Measurements from ENCODE around the gene AATK.

The AATK gene

DNA sequence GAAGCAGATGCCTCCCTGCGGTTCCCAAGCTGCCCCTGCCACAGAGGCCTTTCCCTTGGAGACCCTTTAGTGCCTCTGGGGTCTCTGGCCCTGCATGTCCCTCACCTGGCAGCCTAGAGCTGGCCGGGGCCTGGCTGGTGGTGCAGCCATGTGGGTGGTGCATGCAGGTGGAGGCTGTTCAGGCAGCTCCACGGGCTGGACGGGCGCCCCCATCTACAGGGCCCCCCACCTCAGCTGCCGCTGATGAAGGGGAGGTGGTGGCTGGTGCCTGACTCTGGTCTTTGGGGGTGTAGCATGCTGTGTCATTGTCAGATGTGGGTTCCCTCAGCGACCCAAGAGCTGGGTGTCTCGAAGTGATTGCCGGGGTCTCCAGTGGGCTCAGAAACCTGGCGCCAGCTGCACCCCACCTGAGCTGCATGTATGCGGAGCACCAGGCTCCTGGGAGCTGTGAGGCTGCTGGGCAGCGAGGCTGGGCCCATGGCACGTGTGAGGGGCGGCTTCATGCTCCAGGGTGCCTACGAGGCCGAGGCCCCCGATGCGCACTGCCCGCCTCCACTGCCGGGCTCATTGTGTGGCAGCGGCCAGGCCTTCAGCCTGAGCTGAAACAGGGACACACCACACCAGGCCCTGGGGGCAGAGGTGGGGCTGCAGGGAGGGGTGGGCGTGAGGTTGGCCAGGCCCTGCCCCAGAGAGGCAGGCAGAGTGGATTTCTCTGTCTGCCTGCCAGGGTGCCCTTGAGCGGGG, 74.1 kb downstream of the AATK start:
- Histone ChIP-seq H3K4me3 (replicated peaks; ENCODE audit: insufficient read depth, low read length) (no peak overlapping the region), H3K27ac (replicated peaks) (no peak overlapping the region), H3K27me3 (ENCODE audit: insufficient read depth, poor library complexity, severe bottlenecking) (peaks cover 11% of the 10 kb centered on the region)
- TF ChIP-seq, protein P1, sequence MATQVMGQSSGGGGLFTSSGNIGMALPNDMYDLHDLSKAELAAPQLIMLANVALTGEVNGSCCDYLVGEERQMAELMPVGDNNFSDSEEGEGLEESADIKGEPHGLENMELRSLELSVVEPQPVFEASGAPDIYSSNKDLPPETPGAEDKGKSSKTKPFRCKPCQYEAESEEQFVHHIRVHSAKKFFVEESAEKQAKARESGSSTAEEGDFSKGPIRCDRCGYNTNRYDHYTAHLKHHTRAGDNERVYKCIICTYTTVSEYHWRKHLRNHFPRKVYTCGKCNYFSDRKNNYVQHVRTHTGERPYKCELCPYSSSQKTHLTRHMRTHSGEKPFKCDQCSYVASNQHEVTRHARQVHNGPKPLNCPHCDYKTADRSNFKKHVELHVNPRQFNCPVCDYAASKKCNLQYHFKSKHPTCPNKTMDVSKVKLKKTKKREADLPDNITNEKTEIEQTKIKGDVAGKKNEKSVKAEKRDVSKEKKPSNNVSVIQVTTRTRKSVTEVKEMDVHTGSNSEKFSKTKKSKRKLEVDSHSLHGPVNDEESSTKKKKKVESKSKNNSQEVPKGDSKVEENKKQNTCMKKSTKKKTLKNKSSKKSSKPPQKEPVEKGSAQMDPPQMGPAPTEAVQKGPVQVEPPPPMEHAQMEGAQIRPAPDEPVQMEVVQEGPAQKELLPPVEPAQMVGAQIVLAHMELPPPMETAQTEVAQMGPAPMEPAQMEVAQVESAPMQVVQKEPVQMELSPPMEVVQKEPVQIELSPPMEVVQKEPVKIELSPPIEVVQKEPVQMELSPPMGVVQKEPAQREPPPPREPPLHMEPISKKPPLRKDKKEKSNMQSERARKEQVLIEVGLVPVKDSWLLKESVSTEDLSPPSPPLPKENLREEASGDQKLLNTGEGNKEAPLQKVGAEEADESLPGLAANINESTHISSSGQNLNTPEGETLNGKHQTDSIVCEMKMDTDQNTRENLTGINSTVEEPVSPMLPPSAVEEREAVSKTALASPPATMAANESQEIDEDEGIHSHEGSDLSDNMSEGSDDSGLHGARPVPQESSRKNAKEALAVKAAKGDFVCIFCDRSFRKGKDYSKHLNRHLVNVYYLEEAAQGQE (IDR thresholded peaks at IDR 0.05; ENCODE audit: insufficient replicate concordance, low read depth), result no peak
- TF ChIP-seq SPI1 (IDR thresholded peaks at IDR 0.05; ENCODE audit: borderline replicate concordance, low read depth), result no peak
- no peak for TF ChIP-seq POLR2AphosphoS5 (IDR thresholded peaks at IDR 0.05; ENCODE audit: low read depth)
- TF ChIP-seq, protein P2, sequence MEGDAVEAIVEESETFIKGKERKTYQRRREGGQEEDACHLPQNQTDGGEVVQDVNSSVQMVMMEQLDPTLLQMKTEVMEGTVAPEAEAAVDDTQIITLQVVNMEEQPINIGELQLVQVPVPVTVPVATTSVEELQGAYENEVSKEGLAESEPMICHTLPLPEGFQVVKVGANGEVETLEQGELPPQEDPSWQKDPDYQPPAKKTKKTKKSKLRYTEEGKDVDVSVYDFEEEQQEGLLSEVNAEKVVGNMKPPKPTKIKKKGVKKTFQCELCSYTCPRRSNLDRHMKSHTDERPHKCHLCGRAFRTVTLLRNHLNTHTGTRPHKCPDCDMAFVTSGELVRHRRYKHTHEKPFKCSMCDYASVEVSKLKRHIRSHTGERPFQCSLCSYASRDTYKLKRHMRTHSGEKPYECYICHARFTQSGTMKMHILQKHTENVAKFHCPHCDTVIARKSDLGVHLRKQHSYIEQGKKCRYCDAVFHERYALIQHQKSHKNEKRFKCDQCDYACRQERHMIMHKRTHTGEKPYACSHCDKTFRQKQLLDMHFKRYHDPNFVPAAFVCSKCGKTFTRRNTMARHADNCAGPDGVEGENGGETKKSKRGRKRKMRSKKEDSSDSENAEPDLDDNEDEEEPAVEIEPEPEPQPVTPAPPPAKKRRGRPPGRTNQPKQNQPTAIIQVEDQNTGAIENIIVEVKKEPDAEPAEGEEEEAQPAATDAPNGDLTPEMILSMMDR (IDR thresholded peaks at IDR 0.05; ENCODE audit: insufficient read depth, low read length), result no peak
- TF ChIP-seq GABPA (IDR thresholded peaks at IDR 0.05; ENCODE audit: low read depth), result no peak
- DNase-seq (ENCODE audit: low read depth in 1 of 2, low spot score in 1 of 2), result no peak

DNA sequence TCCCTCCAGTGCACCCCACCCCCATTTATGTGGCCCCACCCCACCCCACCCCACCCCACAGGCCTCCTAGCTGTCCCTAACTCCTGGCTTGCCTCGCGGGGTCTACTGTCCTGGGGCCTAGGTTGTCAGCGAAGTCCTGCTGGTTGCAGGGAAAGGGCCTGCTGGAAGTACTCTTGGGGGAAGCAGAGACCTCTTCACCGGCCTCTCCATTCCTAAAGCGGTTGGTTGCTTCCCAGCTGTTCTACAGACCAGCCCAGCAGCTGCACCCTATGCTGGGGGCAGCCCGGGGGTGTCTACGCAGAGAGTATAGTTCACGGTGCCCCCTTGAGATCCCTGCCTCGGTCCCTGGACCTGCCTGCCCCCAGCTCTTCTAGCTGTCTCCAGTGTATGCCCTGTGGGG, 74.9 kb downstream of the AATK start:
- TF ChIP-seq GABPA (IDR thresholded peaks at IDR 0.05; ENCODE audit: low read depth) (no peak), SPI1 (IDR thresholded peaks at IDR 0.05; ENCODE audit: borderline replicate concordance, low read depth) (no peak), POLR2AphosphoS5 (IDR thresholded peaks at IDR 0.05; ENCODE audit: low read depth) (no peak)
- TF ChIP-seq, protein P2 (IDR thresholded peaks at IDR 0.05; ENCODE audit: insufficient read depth, low read length), result no peak
- TF ChIP-seq, protein P1 (IDR thresholded peaks at IDR 0.05; ENCODE audit: insufficient replicate concordance, low read depth), result no peak
- Histone ChIP-seq H3K27me3 (ENCODE audit: insufficient read depth, poor library complexity, severe bottlenecking) (peaks cover 10% of the 10 kb centered on the region), H3K4me3 (replicated peaks; ENCODE audit: insufficient read depth, low read length) (no peak overlapping the region), H3K27ac (replicated peaks) (no peak overlapping the region)
- DNase-seq (ENCODE audit: low read depth in 1 of 2, low spot score in 1 of 2), result no peak

DNA sequence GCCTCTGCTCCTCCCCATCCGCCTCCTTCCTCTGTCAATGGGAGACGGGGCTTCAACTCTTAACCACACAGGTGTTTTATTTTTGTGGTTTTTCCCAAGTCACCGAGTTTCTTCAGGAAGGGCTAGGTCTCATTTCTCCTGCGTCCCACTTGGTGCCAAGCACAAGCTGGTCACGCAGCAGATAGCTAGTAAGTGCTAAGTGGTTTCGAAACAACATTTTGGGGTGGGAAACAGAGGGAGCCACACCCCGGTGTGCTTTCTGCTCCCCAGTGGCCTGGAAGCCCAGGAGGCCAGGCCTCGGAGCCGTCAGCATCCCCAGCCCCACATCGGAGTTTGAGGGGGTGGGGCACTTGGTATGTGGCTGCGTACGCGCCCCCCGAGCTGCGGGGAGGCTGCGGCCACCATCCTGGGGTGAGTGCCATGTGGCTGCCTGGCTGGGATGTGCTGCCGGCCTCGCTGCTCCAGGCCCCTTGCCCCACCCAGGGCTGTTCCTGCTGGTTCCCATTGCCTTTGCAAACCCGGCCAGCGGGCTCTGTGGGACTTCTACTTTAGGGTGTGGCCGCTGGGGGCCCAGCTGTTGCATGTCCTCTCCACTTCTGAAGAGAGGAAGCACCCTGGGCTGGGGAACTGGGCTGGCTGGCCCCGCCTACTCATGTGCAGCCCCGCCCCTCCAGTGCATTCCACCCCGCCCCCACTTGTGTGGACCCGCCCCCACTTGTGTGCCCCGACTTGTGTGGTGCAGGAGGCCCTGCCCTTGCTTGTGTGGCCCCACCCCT, 75.5 kb downstream of the AATK start:
- H3K4me3 ChIP-seq (replicated peaks; ENCODE audit: insufficient read depth, low read length), result no peak overlapping the region
- TF ChIP-seq SPI1 (IDR thresholded peaks at IDR 0.05; ENCODE audit: borderline replicate concordance, low read depth) (peak; percentile 73), POLR2AphosphoS5 (IDR thresholded peaks at IDR 0.05; ENCODE audit: low read depth) (no peak)
- H3K27ac ChIP-seq (replicated peaks), result no peak overlapping the region
- peaks cover 9% of the 10 kb centered on the region for H3K27me3 ChIP-seq (ENCODE audit: insufficient read depth, poor library complexity, severe bottlenecking)
- DNase-seq (ENCODE audit: low read depth in 1 of 2, low spot score in 1 of 2), result peak; percentile 86 to 89

DNA sequence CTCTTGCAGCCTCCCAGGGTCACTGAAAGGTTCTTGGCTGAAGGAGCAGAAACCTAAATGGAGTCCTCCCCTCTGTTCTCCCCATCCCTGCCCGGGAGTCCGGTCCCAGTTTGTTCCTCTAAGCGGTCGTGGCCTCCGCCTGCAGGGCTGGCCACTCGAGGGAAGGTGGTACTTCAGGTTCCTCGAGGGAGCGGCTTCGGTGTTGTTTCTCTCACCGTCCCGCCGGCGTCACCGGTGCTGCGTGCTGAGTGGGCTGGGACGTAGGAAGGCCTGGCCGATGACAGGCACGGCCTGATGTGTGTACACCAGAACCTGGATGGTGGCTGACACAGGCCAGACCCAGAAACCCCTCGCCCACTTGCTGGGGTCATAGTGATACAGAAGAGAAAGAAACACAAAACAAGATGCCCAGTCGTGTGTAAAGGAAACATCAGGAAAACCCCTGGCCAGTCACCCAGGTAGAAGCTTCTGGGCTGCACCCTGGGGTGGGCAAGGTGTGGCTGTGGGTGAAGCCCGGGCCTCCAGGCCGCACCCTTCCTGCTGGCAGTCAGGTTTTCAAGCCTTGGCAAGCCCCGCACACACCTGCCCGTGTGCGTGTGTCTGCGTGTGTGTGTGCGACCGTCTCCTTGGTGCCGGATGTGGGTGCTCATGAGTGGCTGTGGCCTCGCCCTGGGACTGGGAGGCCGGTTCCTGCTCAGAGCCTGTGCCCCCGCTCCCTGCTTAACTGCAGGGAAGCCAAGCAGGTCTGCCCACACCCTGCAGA, 79.1 kb downstream of the AATK start:
- Histone ChIP-seq H3K27me3 (ENCODE audit: insufficient read depth, poor library complexity, severe bottlenecking) (no peaks in the 10 kb centered on the region), H3K27ac (replicated peaks) (no peak overlapping the region), H3K4me3 (replicated peaks; ENCODE audit: insufficient read depth, low read length) (no peak overlapping the region)
- no peak for TF ChIP-seq SPI1 (IDR thresholded peaks at IDR 0.05; ENCODE audit: borderline replicate concordance, low read depth)
- TF ChIP-seq, protein P1 (IDR thresholded peaks at IDR 0.05; ENCODE audit: insufficient replicate concordance, low read depth), result no peak
- no peak for TF ChIP-seq GABPA (IDR thresholded peaks at IDR 0.05; ENCODE audit: low read depth)
- TF ChIP-seq, protein P2 (IDR thresholded peaks at IDR 0.05; ENCODE audit: insufficient read depth, low read length), result no peak
- no peak for TF ChIP-seq POLR2AphosphoS5 (IDR thresholded peaks at IDR 0.05; ENCODE audit: low read depth)
- DNase-seq (ENCODE audit: low read depth in 1 of 2, low spot score in 1 of 2), result no peak
